Lower lobe of right lung (tissue), 2 donors: Measurements from ENCODE around the gene EXOG. TPM values are rescaled to one million over a fixed set of nuclear protein-coding genes. Genes with fewer than 3 reads are reported as not detected.

ENCODE experiments used
- ATAC-seq, 2 donors: fragments of 200-7000 bp; cut with Tn5 transposase; one replicate each; pipeline ENCODE4 v1.9.1; 2020 to 2022; ENCODE audit warnings: mild to moderate bottlenecking in 2 of 2, moderate library complexity in 2 of 2
- DNase-seq: peaks from one replicate; pipeline ENCODE4 v3.0.0-alpha.2; 2020
- H3K27ac ChIP-seq: fragments of 200-600 bp; one replicate; pipeline ENCODE4 v1.8.0; 2022
- H3K27me3 ChIP-seq: fragments of 200-600 bp; one replicate; pipeline ENCODE4 v1.8.0; 2022; ENCODE audit warnings: low read depth
- H3K36me3 ChIP-seq: fragments of 200-600 bp; one replicate; pipeline ENCODE4 v1.8.0; 2022; ENCODE audit warnings: mild to moderate bottlenecking
- H3K4me1 ChIP-seq: fragments of 200-600 bp; one replicate; pipeline ENCODE4 v1.8.0; 2022
- H3K4me3 ChIP-seq: fragments of 200-600 bp; one replicate; pipeline ENCODE4 v1.8.0; 2022; ENCODE audit warnings: mild to moderate bottlenecking
- H3K9me3 ChIP-seq: fragments of 200-600 bp; one replicate; pipeline ENCODE4 v1.8.0; 2022
- intact Hi-C: fragments of 100-400 bp; cut with DNase I; formaldehyde crosslinking; loops from one replicate; pipeline ENCODE4 v1.11.0; 2022
- long read RNA-seq: library from polyadenylated mRNA; unstranded; transcript quantifications from one replicate; pipeline ENCODE4 v2.0.0, GENCODE V29; 2021
- total RNA-seq: library from RNA; stranded (reverse); fragmentation: NEBNext Ultra II Directional; extraction: Animal tissue kit (Norgen Biotek cat#: 25700); gene quantifications from one replicate; pipeline ENCODE4 v1.2.1, GENCODE V29; 2021
- TF ChIP-seq, protein P1 (sequence below): fragments of 200-600 bp; IDR thresholded peaks from one replicate; pipeline ENCODE4 v1.8.0; 2022; ENCODE audit warnings: antibody characterized with exemption, mild to moderate bottlenecking
- donor health status: DM: no; HTN: yes; CAD: no; lungs with severe emphysema.

EXOG gene, protein sequence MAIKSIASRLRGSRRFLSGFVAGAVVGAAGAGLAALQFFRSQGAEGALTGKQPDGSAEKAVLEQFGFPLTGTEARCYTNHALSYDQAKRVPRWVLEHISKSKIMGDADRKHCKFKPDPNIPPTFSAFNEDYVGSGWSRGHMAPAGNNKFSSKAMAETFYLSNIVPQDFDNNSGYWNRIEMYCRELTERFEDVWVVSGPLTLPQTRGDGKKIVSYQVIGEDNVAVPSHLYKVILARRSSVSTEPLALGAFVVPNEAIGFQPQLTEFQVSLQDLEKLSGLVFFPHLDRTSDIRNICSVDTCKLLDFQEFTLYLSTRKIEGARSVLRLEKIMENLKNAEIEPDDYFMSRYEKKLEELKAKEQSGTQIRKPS
- 12.3 TPM for total RNA-seq
- long read RNA-seq, transcript EXOG-201 (6 exons, 2,792 nt) = major isoform, 5 of 14 reads
- long read RNA-seq, partial matches to known transcripts = 1 of 14 reads
- long read RNA-seq, other reads (novel, unspliced or antisense) = 8 of 14 reads

DNA sequence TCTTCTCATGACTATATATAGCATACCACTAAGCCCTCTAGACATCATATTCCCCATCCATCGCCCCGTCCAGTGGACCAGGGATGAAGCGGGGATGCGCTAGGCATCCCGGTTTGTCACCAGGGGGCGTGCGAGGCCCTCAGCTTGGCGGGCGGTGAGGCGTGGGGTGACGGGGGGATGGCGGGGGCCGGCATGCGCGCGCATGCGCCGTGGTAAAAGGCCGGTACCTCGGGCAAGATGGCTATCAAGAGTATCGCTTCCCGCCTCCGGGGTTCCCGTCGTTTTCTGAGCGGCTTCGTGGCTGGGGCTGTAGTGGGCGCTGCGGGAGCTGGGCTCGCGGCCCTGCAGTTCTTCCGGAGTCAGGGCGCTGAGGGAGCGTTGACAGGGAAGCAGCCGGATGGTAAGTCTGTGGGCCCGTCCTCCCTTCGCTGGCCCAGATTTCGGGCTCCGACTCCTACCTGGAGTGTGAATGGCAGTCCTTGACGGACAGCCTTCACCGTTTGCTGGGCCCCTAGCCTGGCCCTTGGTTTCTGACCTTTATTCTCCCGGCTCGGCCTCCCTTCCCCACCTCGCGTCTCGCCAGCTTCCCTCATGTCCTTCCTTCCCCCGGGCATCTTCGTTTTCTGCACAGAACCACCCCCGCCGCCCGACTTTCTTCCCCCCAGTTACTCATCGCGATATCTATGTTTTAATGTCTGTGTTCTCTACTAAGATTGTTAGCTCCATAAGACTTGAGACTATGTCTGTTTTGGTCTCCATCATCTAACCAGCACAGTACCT lies at the start of gene EXOG:
Gene EXOG, plus strand, starts transcription at position 210 of the 780 bp plus-strand sequence. Its CDS starts 28 bp downstream, at position 238.
- Histone ChIP-seq H3K36me3 (peaks cover 2% of the 10 kb centered on the region), H3K4me1 (peaks cover 8% of the 10 kb centered on the region), H3K4me3 (peak within 1 kb of the TSS; percentile 90), H3K27ac (peak within 1 kb of the TSS; percentile 71), H3K9me3 (no peaks in the 10 kb centered on the region), H3K27me3 (no peaks in the 10 kb centered on the region)
- ATAC-seq (peak; percentile 98 to 99), DNase-seq (peak; percentile 93)
- intact Hi-C loops = no loop called here
- TF ChIP-seq, protein P1, sequence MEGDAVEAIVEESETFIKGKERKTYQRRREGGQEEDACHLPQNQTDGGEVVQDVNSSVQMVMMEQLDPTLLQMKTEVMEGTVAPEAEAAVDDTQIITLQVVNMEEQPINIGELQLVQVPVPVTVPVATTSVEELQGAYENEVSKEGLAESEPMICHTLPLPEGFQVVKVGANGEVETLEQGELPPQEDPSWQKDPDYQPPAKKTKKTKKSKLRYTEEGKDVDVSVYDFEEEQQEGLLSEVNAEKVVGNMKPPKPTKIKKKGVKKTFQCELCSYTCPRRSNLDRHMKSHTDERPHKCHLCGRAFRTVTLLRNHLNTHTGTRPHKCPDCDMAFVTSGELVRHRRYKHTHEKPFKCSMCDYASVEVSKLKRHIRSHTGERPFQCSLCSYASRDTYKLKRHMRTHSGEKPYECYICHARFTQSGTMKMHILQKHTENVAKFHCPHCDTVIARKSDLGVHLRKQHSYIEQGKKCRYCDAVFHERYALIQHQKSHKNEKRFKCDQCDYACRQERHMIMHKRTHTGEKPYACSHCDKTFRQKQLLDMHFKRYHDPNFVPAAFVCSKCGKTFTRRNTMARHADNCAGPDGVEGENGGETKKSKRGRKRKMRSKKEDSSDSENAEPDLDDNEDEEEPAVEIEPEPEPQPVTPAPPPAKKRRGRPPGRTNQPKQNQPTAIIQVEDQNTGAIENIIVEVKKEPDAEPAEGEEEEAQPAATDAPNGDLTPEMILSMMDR = peak; percentile 89

DNA sequence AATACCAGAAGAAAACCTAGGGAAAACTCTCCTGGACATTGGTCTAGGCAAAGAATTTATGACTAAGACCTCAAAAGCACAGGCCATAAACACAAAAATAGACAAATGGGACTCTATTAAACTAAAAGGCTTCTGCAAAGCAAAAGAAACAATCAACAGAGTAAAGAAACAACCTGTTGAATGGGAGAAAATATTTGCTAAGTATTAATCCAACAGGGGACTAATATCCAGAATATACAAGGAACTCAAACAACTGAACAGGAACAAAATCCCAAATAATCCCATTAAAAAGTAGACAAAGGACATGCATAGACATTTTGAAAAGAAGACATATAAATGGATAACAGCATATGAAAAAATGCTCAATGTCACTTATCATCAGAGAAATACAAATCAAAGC lies 49.3 kb upstream of the EXOG start:
- H3K4me3 ChIP-seq = no peak overlapping the region
- intact Hi-C loops = no loop called here
- ATAC-seq (no peak), DNase-seq (no peak)
- H3K27ac ChIP-seq = no peak overlapping the region
- no peaks in the 10 kb centered on the region for H3K4me1 ChIP-seq
- no peaks in the 10 kb centered on the region for H3K36me3 ChIP-seq
- H3K27me3 ChIP-seq = no peaks in the 10 kb centered on the region
- H3K9me3 ChIP-seq = no peaks in the 10 kb centered on the region
- TF ChIP-seq, protein P1 = no peak

DNA sequence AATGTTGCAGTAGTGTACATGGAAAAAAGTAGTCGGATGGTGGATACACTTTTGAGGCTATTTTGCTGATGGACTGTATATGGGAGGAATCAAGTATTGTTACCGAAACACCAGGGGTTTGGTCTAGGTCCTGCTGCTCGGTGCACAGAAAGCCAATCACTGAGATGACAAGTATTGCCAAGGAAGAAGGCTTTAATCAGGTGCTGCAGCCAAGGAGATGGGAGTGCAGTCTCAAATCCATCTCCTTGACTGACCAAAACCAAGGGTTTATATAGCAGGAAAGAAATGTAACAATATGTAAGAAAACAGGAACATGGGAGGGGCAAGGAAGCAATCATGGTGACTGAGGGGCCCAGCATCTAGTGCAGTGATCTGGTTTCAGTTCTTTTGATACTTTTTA lies 45.3 kb upstream of the EXOG start:
- ATAC-seq (no peak), DNase-seq (no peak)
- no peaks in the 10 kb centered on the region for H3K9me3 ChIP-seq
- no peak overlapping the region for H3K27ac ChIP-seq
- no peak overlapping the region for H3K4me3 ChIP-seq
- TF ChIP-seq, protein P1 = no peak
- intact Hi-C loops = no loop called here
- peaks cover 11% of the 10 kb centered on the region for H3K4me1 ChIP-seq
- no peaks in the 10 kb centered on the region for H3K27me3 ChIP-seq
- H3K36me3 ChIP-seq = no peaks in the 10 kb centered on the region

DNA sequence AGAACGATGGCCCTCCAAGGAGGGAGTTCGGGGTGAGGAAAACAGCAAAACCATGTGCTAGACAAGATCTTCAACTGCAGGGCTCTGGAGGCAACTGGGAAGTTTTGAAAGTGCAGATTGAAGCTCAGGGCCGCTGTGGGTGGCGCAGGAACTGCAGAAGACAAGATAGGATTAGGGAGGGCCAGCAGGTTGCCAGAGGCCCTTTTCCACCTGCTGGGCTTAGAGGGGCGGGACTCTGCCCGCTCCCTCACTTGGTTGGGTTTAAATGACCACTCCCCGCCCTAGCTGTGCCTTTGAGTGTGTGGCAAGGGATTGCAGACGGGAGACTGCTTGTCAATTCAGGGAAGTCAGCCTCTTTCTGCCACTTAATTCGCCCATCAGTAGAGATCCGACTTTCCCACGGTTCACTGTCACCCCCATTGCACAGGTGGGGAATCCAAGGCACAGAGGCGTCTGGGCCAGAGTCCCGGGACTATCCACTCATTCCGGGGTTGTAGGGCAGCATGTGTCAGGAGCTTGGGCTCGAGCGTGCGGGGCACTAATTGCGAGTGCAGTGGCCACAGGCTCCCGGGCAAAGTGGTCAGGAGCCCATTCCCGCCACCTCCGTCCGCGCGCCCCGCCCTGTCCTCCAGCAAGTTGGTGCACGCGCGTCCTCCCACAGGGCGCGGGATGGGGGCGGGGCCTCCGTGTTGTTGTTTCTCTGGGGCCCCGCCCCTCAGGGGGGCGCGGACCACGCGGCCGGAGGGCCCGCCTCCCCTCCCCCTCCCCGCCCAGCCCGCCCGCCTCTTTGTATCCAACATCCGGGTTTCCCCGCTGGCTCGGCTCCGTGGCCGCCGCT lies 42.8 kb upstream of the EXOG start, which contains the start of gene ACVR2B:
Gene ACVR2B, plus strand, starts transcription at position 816 of the 838 bp plus-strand sequence. CDS start 433 bp downstream, outside the sequence.
- Histone ChIP-seq H3K4me3 (peak within 1 kb of the TSS; percentile 93), H3K36me3 (no peaks in the 10 kb centered on the region), H3K9me3 (no peaks in the 10 kb centered on the region), H3K27ac (peak within 1 kb of the TSS; percentile 89), H3K27me3 (no peaks in the 10 kb centered on the region), H3K4me1 (peaks cover 28% of the 10 kb centered on the region)
- DNase-seq (peak; percentile 94), ATAC-seq (peak; percentile 85 to 92)
- TF ChIP-seq, protein P1 = no peak
- intact Hi-C loops = no loop called here

DNA sequence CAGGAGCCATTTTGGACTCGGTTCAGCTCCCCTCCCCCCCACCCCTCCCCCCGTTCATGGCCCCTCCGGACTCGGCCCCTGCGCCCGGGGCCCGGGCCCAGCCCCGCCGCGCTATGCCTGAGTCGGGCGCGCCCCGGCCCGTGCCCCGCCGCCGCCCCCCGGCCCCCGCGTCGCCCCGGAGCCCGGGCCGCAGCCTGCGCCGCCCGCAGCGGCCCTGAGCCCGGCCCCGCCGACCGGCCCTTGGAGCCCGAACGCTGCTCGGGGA lies 42.3 kb upstream of the EXOG start:
- no peaks in the 10 kb centered on the region for H3K9me3 ChIP-seq
- DNase-seq (no peak), ATAC-seq (no peak)
- peaks cover 31% of the 10 kb centered on the region for H3K4me1 ChIP-seq
- TF ChIP-seq, protein P1 = no peak
- H3K4me3 ChIP-seq = peak overlapping the region; percentile 93
- intact Hi-C loops = no loop called here
- no peaks in the 10 kb centered on the region for H3K36me3 ChIP-seq
- H3K27me3 ChIP-seq = no peaks in the 10 kb centered on the region
- H3K27ac ChIP-seq = peak overlapping the region; percentile 89
